ENCODE results near the gene HES1.
"Not testable (repeated sequence)": the region's sequence is repeated elsewhere in the genome, so short reads cannot be mapped to it uniquely, and the experiment has no call there.

Gene HES1, protein sequence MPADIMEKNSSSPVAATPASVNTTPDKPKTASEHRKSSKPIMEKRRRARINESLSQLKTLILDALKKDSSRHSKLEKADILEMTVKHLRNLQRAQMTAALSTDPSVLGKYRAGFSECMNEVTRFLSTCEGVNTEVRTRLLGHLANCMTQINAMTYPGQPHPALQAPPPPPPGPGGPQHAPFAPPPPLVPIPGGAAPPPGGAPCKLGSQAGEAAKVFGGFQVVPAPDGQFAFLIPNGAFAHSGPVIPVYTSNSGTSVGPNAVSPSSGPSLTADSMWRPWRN

DNA sequence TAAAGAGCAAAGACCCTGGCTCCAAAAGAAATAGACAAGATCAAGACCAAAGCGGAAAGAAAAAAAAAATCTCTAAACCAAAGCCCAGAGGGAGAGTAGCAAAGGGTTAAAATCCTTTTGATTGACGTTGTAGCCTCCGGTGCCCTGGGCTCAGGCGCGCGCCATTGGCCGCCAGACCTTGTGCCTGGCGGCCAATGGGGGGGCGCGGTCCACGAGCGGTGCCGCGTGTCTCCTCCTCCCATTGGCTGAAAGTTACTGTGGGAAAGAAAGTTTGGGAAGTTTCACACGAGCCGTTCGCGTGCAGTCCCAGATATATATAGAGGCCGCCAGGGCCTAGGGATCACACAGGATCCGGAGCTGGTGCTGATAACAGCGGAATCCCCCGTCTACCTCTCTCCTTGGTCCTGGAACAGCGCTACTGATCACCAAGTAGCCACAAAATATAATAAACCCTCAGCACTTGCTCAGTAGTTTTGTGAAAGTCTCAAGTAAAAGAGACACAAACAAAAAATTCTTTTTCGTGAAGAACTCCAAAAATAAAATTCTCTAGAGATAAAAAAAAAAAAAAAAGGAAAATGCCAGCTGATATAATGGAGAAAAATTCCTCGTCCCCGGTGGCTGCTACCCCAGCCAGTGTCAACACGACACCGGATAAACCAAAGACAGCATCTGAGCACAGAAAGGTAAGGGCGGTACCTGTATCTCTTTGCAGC lies at the start of gene HES1:
Gene HES1, plus strand, starts transcription at position 343 of the 713 bp plus-strand sequence. Its CDS starts 233 bp downstream, at position 576.
- DNase-seq (ENCODE audit: low read depth in 2 of 2) = peak; percentile 97 to 98

DNA sequence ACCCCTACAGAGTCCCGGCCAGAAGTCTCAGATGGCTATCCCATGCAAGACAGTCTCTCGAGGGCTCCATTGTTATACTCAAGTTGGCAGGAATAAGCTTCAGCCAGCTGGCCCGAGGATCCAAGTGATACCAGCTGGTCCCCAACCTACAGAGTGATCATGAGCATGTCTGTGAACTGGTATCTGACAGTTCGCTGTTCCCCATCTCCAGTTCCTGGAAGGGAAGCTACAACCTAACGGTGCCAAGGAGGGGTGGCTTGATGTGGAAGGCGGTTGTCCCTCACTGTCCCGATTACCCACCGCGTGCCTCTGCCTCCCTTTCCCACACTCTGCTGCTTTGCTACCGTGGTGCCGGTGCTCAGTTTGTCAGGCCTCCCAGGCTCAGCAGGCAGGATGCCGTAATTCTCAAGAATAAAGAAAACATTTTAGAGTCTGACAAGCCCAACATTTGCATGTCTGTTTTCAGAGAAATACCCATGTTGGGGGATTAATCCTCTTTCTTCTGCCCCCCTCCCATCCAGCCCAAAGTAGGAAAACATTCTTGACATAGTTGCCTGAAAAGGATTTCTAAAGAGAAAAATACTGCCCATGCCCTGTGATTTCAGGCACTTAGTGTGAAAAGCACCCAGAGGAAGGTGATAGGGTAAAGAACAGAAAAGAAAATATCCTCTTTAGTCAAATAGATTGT lies 49.4 kb upstream of the HES1 start:
- no peak for DNase-seq (ENCODE audit: low read depth in 2 of 2)

DNA sequence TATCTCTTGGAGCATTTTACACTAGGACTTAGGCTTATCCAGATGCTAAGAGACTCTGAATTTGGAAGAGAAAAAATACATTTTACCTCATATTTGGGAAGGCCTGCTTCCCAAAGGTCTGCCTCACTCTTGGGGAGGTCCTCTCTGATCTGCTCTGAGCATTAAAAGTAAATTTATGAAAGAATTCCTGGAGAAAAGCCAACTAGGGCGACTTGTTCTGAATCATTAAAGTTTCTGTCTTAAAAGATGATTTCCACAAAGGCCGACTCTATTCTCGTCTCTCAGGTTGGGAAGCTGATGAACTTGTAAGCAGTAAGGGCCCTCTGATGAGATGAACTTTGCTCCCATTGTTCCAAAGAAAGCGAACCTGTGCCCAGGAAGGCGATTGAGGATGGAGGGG lies 48.7 kb upstream of the HES1 start:
- no peak for DNase-seq (ENCODE audit: low read depth in 2 of 2)

DNA sequence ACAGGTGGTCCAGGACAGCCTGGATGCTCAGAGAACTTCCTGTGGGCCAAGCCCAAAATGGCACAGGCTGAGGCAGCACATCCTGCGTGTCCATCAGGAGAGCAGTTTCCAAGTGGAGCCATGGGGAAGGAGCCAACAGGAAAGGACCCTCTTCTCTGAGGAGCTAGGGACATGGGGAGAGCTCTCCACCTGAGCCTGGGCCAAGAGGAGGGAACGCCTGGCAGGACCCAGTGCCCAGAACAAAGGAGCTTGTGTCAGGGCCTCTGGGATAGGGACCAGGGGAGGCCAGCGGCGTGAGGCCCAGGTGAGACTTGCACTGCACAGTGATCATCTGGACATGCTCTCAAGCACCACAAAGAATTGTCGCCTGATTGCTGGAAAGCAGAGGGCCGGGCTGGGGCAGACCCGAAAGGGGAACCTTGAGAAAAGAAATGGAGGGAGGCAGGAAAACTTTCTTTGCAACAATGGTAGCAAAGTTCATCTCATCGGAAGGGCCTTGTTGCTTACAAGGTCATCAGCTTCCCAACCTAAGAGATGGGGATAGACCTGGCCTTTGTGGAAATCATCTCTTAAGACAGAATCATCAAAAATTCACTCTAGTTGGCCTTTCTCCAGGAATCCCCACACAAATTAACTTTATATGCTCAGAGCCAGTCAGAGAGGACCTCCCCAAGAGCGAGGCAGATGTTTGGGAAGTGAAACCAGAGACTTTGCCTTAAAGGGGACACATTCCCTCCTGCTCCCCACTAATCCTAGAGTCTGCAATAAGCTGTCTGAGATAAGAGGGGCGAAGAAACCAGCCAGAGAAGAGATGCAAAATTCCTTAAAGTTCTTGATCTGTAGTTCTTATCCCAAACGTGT lies 47.7 kb upstream of the HES1 start:
- peak in 1 of 2 experiments; percentile 55 for DNase-seq (ENCODE audit: low read depth in 2 of 2)

DNA sequence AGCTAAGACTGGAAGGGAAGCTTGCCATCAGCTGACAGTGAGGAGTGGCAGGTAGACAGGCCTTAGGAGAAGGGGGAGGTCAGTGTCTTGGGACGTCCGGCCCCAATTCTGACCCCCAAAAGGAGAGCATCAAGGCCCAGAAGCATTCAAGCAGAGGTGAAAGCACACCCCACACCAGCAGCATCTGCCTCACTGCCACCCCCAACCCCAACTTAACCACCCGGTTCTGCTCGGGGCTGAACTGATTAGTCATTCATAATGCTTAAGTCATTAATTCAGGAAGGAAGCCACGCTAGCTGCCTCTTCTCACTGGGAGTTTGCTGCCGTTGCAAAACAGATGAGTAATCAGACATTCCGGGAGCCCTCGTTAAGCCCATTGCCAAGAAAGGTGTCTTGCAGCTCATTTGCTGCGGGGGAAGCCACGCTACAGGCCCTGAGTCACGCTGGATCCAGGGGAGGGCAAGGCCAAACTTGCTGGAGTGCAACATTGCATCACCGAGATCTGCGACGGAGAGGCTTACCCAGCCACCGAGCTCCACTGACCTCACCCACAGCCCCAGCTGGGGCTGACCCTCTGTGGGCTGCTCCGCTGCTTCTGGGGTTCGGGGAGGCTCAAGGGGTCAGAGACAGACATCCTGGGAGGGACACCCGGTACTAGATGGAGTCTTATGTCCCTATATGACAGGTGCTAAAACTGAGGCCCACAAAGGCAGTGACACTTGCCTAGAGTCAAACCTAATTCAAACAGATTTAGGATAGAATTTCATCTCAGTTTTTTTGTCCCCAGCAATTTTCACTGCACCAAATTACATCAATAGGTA lies 46.4 kb upstream of the HES1 start:
- peak; percentile 100 for DNase-seq (ENCODE audit: low read depth in 2 of 2)

DNA sequence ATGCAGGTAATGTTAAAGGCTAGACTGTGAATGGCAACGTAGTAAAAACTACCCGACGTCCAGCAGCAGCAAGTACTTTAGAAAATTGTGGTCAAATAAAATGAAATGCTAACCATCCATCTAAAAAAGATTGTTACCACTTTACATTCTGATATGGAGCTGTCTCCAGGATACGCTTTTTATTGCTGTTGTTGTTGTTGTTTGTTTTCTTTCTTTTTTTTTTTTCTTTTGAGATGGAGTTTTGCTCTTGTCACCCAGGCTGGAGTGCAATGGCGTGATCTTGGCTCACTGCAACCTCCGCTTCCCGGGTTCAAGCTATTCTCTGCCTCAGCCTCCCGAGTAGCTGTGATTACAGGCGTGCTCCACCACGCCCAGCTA lies 45.8 kb upstream of the HES1 start:
- not testable (repeated sequence) for DNase-seq (ENCODE audit: low read depth in 2 of 2)

DNA sequence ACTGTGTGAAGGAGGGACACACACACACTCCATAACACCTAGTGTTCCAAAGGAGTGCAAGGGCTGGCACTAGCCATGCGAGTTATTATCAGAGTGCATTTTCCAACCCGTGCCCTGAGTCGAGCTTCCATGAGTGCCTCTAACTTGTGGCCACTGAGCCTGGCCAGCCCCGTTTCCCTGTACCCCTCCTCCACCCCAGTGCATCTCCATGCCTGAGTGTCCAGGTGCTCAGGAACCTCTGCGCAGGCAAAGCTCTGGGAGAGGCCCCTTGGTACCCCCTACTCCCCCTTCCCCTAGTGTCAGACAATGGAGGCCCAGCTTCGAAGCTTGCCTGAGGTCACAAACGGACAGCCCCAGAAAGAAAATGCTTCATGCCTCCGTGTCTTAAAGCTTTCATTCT lies 45.2 kb upstream of the HES1 start:
- no peak for DNase-seq (ENCODE audit: low read depth in 2 of 2)

DNA sequence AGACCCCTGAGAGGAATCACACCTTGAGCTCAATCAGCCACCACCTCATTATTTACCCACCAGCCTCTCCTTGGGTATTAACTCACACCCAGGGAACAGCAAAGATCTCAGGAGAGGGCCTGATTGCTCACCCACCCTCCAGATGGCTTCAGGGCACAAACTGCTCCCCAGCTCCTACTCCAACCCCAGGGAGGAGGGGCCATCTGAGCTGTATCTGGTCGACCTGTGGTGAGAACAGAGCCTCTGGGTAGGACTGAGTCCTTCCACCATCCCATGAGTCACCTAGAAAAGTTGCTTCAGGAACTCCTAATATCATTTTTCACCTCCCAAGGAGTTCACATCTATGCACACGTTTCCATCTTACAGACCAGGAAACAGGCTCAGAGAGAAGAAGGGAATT lies 44.8 kb upstream of the HES1 start:
- peak in 1 of 2 experiments; percentile 69 for DNase-seq (ENCODE audit: low read depth in 2 of 2)

DNA sequence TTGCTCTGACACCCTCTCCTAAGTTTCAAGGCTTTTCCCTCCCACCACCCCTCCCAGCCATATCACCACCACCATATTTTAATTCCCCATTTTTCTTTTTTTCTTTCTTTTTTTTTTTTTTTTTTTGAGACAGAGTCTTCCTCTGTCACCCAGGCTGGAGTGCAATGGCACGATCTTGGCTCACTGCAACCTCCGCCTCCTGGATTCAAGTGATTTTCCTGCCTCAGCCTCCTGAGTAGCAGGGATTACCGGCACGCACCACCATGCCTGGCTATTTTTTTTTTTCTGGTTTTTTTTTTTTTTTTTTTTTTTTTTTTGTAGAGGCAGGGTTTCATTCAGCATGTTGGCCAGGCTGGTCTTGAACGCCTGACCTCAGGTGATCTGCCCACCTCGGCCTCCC lies 44.1 kb upstream of the HES1 start:
- not testable (repeated sequence) for DNase-seq (ENCODE audit: low read depth in 2 of 2)

DNA sequence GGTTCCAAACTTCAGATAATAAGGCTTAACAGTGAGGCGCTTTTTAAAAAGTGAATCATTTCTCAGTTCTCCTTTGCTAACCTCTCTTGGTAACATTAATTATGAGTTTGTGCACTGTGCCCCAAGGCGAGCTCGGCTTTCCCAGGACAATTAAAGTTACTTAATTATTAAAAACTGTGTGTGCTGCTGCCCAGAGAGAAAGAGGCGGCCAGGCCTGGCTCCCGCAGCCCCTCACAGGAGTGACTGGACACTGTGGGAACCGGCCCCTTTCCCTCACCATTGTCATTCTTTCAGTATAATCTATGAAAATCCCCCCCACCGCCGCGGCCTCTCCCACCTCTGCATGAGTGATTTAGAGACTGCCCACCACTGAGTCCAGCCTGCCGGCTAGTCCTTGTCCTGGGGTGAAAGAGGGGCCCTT lies 43.1 kb upstream of the HES1 start:
- no peak for DNase-seq (ENCODE audit: low read depth in 2 of 2)

DNA sequence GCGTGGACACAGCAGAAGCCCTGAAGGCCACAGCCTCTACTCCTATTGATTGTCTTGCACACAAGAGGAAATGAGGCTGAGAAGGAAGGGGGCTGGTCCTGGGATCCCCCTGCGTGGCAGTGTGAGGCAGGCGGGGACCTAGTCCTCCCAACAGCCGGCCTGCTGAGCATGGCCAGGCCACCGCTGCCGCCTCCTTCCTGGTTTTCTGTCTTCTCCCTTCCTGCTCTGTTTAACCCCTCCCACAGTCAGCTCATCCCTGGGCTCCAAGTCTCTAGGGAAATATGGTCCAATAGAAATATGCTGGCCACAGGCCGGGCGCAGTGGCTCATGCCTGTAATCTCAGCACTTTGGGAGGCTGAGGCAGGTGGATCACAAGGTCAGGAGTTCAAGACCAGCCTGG lies 42.1 kb upstream of the HES1 start:
- no peak for DNase-seq (ENCODE audit: low read depth in 2 of 2)

DNA sequence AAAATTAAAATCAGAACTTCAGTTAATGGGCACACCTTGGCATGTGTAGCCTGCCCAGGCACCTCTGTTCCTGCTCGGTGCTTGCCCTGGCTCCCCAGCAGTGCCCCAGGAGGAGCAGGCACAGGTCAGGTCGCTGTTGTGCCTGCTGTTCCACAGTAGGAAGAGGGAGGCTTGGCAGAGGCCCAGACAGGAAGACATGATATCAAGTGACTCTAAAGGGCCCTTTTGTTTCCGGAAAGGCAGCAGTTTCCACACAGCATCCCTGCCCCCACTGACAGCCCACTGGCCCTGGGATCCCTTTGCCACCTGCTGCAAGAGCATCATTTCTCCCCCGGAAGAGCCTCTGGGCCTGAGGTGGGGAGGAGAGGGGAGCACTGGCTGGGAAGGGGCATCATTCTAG lies 40.5 kb upstream of the HES1 start:
- no peak for DNase-seq (ENCODE audit: low read depth in 2 of 2)

DNA sequence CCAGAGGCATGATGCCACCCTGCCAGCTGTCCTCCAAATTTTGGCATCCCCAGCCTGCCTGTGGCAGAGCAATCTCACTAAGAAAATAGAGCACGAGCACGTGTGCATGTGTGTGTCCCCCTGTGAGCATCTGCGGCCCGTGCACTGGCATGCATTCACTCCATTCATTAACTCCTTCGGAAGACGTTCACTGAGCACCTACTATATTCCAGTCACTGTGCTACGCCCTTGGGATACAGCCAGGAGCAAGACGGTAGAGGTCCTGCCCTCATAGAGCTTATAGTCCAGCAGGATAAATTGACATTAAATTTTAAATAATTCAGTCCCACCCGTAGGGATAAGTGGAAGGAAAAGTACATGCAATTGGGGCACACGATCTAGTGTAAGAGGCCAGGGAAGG lies 40.0 kb upstream of the HES1 start:
- no peak for DNase-seq (ENCODE audit: low read depth in 2 of 2)

DNA sequence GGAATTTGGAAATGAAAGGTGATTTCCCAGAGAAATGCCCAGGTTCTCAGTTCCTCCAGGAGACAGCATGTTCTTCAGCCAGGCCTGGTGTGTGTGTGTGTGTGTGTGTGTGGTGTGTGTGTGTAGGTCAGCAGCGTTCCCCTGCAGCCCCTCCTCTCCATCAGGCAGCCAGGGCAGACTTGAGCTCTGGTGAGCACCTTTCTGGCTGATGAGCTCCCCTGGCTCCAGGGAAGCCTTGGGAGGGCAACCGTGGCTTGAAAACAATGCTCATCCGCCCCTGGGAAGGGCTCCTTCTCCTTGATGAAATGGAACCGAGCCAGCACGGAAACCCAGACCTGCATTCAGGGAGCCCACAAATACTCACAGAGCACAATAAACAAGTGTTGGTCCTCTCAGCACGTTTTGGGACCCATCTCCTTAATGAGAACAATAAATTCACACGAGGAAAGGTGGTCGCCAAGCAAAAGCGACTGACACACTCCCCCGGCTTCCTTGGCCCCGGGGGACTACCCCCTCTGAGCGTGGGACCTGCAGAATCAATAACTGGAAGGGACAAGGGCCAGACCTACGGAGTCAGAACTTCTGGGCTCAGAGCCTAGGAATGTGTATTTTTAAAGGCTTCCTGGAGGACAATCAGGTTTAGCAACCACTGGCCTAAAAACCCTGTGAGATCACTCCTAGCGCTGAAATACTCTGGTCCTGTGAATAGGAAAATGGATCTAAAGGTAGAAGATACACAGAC lies 38.6 kb upstream of the HES1 start:
- no peak for DNase-seq (ENCODE audit: low read depth in 2 of 2)

DNA sequence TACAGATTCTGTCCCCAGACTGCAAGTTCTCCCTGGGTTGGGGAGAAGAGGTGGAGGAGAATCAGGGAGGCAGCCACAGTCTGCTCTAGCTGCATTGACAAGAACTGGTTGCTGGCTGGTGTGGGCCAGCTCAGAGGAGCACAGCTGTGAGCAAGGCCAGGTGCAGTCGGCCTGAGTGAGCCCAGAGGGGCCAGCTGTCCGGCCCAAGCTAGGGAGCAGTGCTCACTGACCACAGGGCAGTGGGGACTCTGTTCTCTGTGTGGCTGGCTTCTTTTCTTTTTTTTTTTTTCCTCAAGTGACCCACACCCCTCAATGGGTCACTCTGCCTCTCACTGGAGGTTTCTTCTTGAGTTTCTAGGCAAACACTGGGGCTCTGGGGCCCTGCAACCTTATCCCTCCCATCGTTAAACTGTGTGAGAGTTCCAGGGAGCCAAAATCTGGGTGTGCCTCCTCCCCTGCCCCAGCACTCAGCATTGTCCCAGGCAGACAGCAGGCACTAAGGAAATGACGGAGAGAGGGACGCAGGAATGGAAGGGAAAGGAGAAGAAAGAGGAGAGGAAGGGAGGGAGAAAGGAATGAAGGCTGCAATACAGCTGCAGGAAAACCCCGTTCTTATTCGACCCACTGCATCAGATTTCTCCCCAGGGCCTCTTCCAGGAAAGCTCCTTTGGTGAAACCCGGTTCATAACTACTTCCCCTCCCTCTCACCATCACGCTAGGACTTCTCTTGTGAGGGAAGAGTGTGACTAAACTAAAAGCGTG lies 37.7 kb upstream of the HES1 start:
- no peak for DNase-seq (ENCODE audit: low read depth in 2 of 2)

DNA sequence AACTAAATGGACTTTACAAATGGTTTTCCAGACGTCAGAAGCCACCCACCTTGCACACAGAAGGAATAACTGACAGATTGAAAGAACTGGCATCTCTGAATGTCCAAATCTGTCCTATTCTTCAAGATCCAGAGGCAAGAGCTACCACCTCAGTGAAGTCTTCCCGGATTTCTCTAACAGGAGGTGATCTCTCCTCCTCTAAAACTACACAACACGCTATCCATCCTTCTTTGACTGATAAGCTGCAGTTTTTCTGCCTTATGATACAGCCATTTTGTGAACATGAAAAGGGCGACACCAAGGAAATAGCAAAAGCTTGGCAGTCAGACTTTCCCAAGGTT lies 37.1 kb upstream of the HES1 start:
- no peak for DNase-seq (ENCODE audit: low read depth in 2 of 2)

DNA sequence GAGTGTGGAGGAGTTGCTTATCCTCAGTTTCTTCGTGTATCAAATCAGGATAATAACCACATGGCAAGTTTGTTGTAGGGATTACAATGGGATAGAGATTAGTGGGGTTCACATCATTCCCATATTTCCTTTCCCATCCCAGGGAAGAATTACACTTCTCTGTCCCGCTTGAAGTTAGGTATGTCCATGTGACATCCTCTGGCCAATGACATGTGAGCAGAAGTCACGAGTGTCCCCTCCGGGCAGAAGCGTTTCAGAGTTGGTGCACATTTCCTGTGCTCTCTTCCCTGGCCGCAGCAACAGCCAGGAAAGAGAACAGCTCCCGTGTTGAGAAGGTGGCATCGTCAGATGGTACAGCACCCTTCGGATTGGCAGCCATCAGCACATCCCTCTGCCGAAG lies 36.7 kb upstream of the HES1 start:
- DNase-seq (ENCODE audit: low read depth in 2 of 2) = no peak

DNA sequence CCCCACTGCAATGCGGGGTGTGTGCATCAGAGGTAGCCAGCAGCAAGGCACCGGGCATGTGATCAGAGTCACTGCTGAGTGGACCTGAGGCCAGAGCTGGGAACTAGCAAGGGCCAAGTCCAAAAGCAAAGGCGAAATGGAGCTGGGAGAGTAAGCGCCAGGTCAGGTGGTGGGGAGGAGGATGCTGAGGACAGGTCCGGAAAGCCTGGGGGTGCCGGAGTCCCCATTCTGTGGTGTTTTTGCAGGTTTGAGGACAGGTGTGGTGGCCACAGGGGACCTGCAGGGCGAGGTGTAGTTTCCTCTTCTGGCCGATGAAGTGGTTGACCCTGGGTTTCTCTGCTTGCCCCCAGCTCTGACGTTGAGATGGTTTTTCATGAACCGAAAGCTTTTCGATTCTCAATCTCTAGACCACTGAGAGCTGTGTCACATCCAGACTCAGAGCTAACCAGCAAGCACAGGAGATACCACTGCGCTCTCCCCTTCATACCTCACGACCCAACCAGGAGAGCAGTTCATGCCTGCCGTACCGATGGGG lies 35.0 kb upstream of the HES1 start:
- DNase-seq (ENCODE audit: low read depth in 2 of 2) = no peak
